GM23338 (cell line): ENCODE results near the gene DDIT3. TPM values are rescaled to one million over a fixed set of nuclear protein-coding genes. Genes with fewer than 3 reads are reported as not detected.

Experiments used
- ATAC-seq: fragments of 200-7000 bp; cut with Tn5 transposase; 3 replicates; pipeline ENCODE4 v1.9.1; 2020
- DNase-seq: peaks from one replicate; pipeline ENCODE4 v3.0.0-alpha.2; 2015; ENCODE audit warnings: low spot score
- H2AFZ ChIP-seq: fragments of 200-600 bp; sonication (generic); 2 replicates; pipeline ENCODE4 v1.8.0; 2016; ENCODE audit warnings: antibody characterized with exemption, mild to moderate bottlenecking, moderate library complexity
- H3F3A ChIP-seq: fragments of 200-600 bp; sonication (generic); replicated peaks from 2 replicates; pipeline ENCODE4 v1.8.0; 2017; ENCODE audit warnings: antibody characterized with exemption, mixed run types, low read depth
- H3K27ac ChIP-seq: fragments of 200-600 bp; sonication (generic); 2 replicates; pipeline ENCODE4 v1.6.1; 2016; ENCODE audit warnings: low read depth
- H3K27me3 ChIP-seq: fragments of 200-600 bp; sonication (generic); 2 replicates; pipeline ENCODE4 v1.8.0; 2016; ENCODE audit warnings: mild to moderate bottlenecking, mixed run types, moderate library complexity; ENCODE audit not compliant: insufficient read depth
- H3K36me3 ChIP-seq: fragments of 200-600 bp; sonication (generic); 2 replicates; pipeline ENCODE4 v1.8.0; 2016; ENCODE audit warnings: mild to moderate bottlenecking; ENCODE audit not compliant: insufficient read depth
- H3K4me1 ChIP-seq: fragments of 200-600 bp; sonication (generic); 2 replicates; pipeline ENCODE4 v1.8.0; 2016; ENCODE audit warnings: mild to moderate bottlenecking, moderate library complexity; ENCODE audit not compliant: insufficient read depth
- H3K4me2 ChIP-seq: fragments of 200-600 bp; sonication (generic); 2 replicates; pipeline ENCODE4 v1.7.1; 2017; ENCODE audit warnings: mixed run types
- H3K4me3 ChIP-seq: fragments of 200-600 bp; sonication (generic); 2 replicates; pipeline ENCODE4 v1.6.1; 2016; ENCODE audit warnings: mixed run types
- H3K79me2 ChIP-seq: fragments of 200-600 bp; sonication (generic); replicated peaks from 2 replicates; pipeline ENCODE4 v1.8.0; 2017; ENCODE audit warnings: mild to moderate bottlenecking; ENCODE audit not compliant: insufficient read depth
- H3K9me2 ChIP-seq: fragments of 200-600 bp; sonication (generic); 2 replicates; pipeline ENCODE4 v1.8.0; 2017; ENCODE audit not compliant: insufficient read depth
- H4K20me1 ChIP-seq: fragments of 200-600 bp; sonication (generic); replicated peaks from 2 replicates; pipeline ENCODE4 v1.8.0; 2017; ENCODE audit warnings: mild to moderate bottlenecking; ENCODE audit not compliant: insufficient read depth
- H3K27ac Mint-ChIP-seq: 2 replicates; pipeline ENCODE4 v1.8.0; 2020; ENCODE audit warnings: inconsistent platforms, mild to moderate bottlenecking, moderate library complexity, mixed read lengths
- H3K27me3 Mint-ChIP-seq: 3 replicates; pipeline ENCODE4 v1.8.0; 2022; ENCODE audit warnings: low read depth, mild to moderate bottlenecking, moderate library complexity, mixed read lengths, inconsistent platforms; ENCODE audit not compliant: insufficient read depth, poor library complexity
- H3K36me3 Mint-ChIP-seq: 3 replicates; pipeline ENCODE4 v1.8.0; 2021; ENCODE audit warnings: low read depth, mild to moderate bottlenecking, inconsistent platforms, moderate library complexity, mixed read lengths
- H3K4me1 Mint-ChIP-seq: 3 replicates; pipeline ENCODE4 v1.8.0; 2020; ENCODE audit warnings: mild to moderate bottlenecking, inconsistent platforms, mixed read lengths
- H3K4me3 Mint-ChIP-seq: 3 replicates; pipeline ENCODE4 v1.8.0; 2021; ENCODE audit warnings: moderate library complexity, mild to moderate bottlenecking, inconsistent platforms, mixed read lengths
- H3K9me3 Mint-ChIP-seq: 3 replicates; pipeline ENCODE4 v1.8.0; 2020; ENCODE audit warnings: moderate library complexity, mild to moderate bottlenecking, inconsistent platforms, mixed read lengths
- CREB1 ChIP-seq: fragments of 250-450 bp; sonication (Bioruptor Pico); IDR thresholded peaks from 2 replicates; pipeline ENCODE4 v1.5.0; 2020; ENCODE audit warnings: low read depth, mild to moderate bottlenecking, moderate library complexity
- CTCF ChIP-seq, 2 experiments: fragments of 200-600 bp in 1 of 2; sonication (generic) in 1 of 2; conservative IDR thresholded peaks; 2 replicates each; pipeline versions ENCODE4 v1.5.1 to v1.6.1; 2016 to 2017; ENCODE audit warnings: antibody characterized with exemption in 2 of 2, low read depth in 2 of 2, mild to moderate bottlenecking in 2 of 2, moderate library complexity in 1 of 2
- ETS1 ChIP-seq: IDR thresholded peaks from 2 replicates; pipeline ENCODE4 v1.6.1; 2016; ENCODE audit warnings: antibody characterized with exemption
- EZH2phosphoT487 ChIP-seq: fragments of 200-600 bp; sonication (generic); IDR thresholded peaks from one replicate; pipeline ENCODE4 v1.8.1; 2018; ENCODE audit warnings: antibody characterized with exemption; ENCODE audit not compliant: unreplicated experiment
- JUNB ChIP-seq: IDR thresholded peaks from one replicate; pipeline ENCODE4 v1.6.1; 2016; ENCODE audit warnings: antibody characterized with exemption; ENCODE audit not compliant: unreplicated experiment
- NANOG ChIP-seq: IDR thresholded peaks from 2 replicates; pipeline ENCODE4 v1.6.1; 2016; ENCODE audit warnings: antibody characterized with exemption, borderline replicate concordance
- POLR2AphosphoS5 ChIP-seq: IDR thresholded peaks from 2 replicates; pipeline ENCODE4 v1.6.1; 2016; ENCODE audit warnings: antibody characterized with exemption, low read depth
- REST ChIP-seq: IDR thresholded peaks from one replicate; pipeline ENCODE4 v1.6.1; 2018; ENCODE audit warnings: antibody characterized with exemption; ENCODE audit not compliant: unreplicated experiment
- STAT1 ChIP-seq: IDR thresholded peaks from one replicate; pipeline ENCODE4 v1.6.1; 2016; ENCODE audit warnings: antibody characterized with exemption; ENCODE audit not compliant: unreplicated experiment
- ZNF114 ChIP-seq: fragments of 250-450 bp; sonication (Bioruptor Pico); IDR thresholded peaks from 2 replicates; pipeline ENCODE4 v1.5.0; 2020; ENCODE audit warnings: mild to moderate bottlenecking, moderate library complexity
- ZNF331 ChIP-seq: fragments of 250-450 bp; sonication (Bioruptor Pico); IDR thresholded peaks from 2 replicates; pipeline ENCODE4 v1.5.0; 2020; ENCODE audit warnings: low read depth, mild to moderate bottlenecking, moderate library complexity
- ZNF462 ChIP-seq: fragments of 250-450 bp; sonication (Bioruptor Pico); IDR thresholded peaks from 2 replicates; pipeline ENCODE4 v1.5.0; 2020; ENCODE audit warnings: mild to moderate bottlenecking, moderate library complexity
- polyA plus RNA-seq: library from polyadenylated mRNA; unstranded; fragments of >200 nt; fragmentation: Nextera tagmentation; extraction: Ambion mirVana; gene quantifications from 2 replicates; pipeline ENCODE4 v1.2.1, GENCODE V29; 2016
- total RNA-seq: library from RNA; depleted of rRNA; stranded (reverse); fragments of >200 nt; shearing (Covaris generic); gene quantifications from 2 replicates; pipeline ENCODE4 v1.2.3, GENCODE V29; 2014

DDIT3 gene
- total and polyA plus RNA-seq, 2 experiments from 2014 or later, result 3.9 to 12.5 TPM

- Mint-ChIP-seq H3K27ac (no peak overlapping the region), H3K27me3 (peaks cover 9% of the 10 kb centered on the region), H3K9me3 (no peaks in the 10 kb centered on the region), H3K4me3 (peak overlapping the region; percentile 5; the same call in 1 of the 3 replicates), H3K36me3 (no peaks in the 10 kb centered on the region; the same call in 2 of the 3 replicates), H3K4me1 (peaks cover 58% of the 10 kb centered on the region)
- no peak overlapping the region for H2AFZ ChIP-seq
- TF ChIP-seq JUNB, result no peak
- no peak for TF ChIP-seq CREB1 (CRISPR knock-in tag)
- no peak for TF ChIP-seq STAT1
- TF ChIP-seq POLR2AphosphoS5, result no peak
- TF ChIP-seq ZNF114 (CRISPR knock-in tag), result no peak
- no peak for TF ChIP-seq NANOG
- no peak for TF ChIP-seq EZH2phosphoT487
- no peak for TF ChIP-seq CTCF (conservative IDR thresholded peaks at IDR 0.05; ENCODE audit: low read depth in 2 of 2)
- TF ChIP-seq REST, result no peak
- no peak for TF ChIP-seq ETS1
- no peak for TF ChIP-seq ZNF331 (CRISPR knock-in tag)
- no peak for TF ChIP-seq ZNF462 (CRISPR knock-in tag)
- H3K4me3 ChIP-seq, result no peak overlapping the region
- H3K27me3 ChIP-seq, result peaks cover 14% of the 10 kb centered on the region
- no peaks in the 10 kb centered on the region for H3K36me3 ChIP-seq
- no peak for ATAC-seq
- H3K4me2 ChIP-seq, result peak overlapping the region; percentile 27; the same call in 1 of the 2 replicates
- peaks cover 38% of the 10 kb centered on the region for H3K4me1 ChIP-seq
- peaks cover 12% of the 10 kb centered on the region for H3F3A ChIP-seq
- 0 out of 2 replicates have a peak overlapping the region, but pooled peaks have one; percentile 9 for H3K27ac ChIP-seq
- no peak for DNase-seq
- peaks cover 15% of the 10 kb centered on the region for H4K20me1 ChIP-seq
- no peaks in the 10 kb centered on the region for H3K9me2 ChIP-seq
- H3K79me2 ChIP-seq, result peaks cover 33% of the 10 kb centered on the region
Observed at GRCh38 chr12:57552306-57552651, 32.0 kb upstream of the DDIT3 start.
